NCI-H1930 (cell line): ENCODE results near the gene CXCR1.
"Not testable (repeated sequence)": the region's sequence is repeated elsewhere in the genome, so short reads cannot be mapped to it uniquely, and the experiment has no call there.

Source experiments
- DNase-seq, 2 experiments: peaks; one replicate each; lab custom pipeline; 2025; lab: John Stamatoyannopoulos, UW

The CXCR1 gene

DNA sequence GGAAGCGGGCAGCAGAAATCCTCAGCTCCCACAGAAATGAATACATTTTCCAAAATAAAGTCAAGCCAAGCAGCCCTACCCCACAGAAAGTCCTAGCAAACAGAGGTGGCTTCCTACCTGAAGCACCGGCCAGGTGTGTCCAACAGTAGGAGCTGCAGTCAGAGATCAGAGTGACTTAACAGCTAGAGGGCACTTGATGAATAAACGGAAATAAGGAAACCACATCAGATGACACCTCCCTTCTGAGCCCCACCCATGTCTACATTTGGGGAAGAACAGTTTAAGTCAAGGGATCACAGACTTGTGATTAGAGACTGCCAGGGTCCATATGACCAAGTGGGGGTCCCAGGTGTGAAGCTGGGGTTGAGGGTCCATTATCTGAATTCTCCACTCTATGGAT is at the start of gene CXCR1:
CXCR1 (minus strand) TSS at position 172 of the 400 bp plus-strand sequence. CDS start 1,751 bp downstream, outside the sequence.
- no peak for DNase-seq

GRCh38 chr2:218216336-218216673 is 49.5 kb upstream of the CXCR1 start:
- no peak for DNase-seq

DNA sequence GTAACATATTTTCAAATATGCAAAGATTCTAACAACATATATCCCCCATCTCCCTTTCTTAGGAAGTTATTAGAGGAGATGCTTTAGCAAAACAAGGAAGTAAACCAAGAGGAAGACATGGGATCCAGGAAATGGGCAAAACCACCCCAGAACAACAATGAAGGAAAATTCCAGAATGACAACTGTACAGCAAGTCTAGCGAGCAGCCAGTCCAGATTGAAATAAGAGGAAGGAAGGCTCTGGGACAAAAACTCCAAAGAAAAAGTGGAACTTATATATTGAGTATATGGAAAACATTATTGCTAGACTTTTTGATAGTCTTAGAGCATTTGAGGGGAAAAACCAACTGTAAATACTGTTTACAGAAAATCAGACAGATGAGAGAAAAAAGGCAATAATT is 47.4 kb upstream of the CXCR1 start:
- DNase-seq, result no peak

- no peak for DNase-seq
These were observed 42.3 kb upstream of the CXCR1 start for GRCh38 chr2:218209078-218209477.

- DNase-seq, result no peak
These were observed 35.5 kb upstream of the CXCR1 start for GRCh38 chr2:218202266-218202665.

DNA sequence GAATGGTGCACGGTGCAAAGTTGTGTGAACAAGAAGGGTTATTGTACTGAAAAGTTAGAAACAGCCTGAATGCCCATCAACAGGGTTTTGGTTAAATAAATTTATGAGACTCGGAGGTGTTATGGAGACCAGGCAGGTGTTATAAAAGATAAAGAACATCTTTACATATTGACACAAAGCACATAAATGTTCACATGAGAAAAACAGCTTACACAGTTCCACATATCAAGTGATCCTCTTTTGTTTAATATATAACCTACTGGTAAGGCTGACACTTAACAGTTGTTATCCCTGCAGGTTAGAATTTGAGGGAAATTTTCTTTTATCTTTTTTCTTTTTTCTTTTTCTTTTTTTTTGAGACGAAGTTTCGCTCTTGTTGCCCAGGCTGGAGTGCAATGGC is 30.2 kb upstream of the CXCR1 start:
- DNase-seq, result no peak

DNA sequence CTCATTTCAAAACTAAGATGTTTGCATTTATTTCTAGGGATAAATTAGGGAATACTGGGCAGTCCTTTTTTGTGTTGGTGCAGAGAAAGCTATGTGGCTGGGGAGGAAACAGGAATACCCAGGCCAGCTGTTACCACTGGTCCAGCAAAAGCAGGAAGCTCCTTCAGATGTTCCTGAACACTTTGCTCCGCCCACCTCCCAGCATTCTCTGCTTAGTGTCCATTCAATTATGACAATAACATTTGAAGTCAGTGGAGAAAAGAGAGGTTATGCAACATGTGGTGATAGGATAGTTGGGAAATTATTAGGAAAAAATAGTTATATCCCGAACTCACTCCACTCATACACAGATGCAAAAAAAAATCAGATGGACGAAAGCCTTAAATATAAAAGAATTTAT is 28.1 kb upstream of the CXCR1 start:
- DNase-seq, result no peak

DNA sequence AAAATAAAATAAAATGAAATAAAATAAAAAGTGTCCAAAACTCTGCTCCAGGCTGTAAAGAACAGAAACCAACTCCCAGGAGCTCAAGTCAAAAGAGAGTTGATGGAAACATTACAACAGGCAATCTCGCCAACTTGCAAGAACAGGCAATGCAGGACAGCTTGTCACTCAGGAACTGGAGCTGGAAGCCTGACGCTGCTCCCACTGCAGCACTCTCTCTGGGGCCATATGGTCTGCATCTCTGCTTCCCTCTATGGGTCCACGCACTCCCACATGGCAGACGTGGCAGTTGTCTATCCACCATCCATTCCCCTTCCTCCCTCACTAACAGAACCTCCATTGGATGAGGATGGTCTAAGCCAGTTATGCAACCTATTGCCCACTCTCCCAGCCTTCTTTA is 26.9 kb upstream of the CXCR1 start:
- no peak for DNase-seq

DNA sequence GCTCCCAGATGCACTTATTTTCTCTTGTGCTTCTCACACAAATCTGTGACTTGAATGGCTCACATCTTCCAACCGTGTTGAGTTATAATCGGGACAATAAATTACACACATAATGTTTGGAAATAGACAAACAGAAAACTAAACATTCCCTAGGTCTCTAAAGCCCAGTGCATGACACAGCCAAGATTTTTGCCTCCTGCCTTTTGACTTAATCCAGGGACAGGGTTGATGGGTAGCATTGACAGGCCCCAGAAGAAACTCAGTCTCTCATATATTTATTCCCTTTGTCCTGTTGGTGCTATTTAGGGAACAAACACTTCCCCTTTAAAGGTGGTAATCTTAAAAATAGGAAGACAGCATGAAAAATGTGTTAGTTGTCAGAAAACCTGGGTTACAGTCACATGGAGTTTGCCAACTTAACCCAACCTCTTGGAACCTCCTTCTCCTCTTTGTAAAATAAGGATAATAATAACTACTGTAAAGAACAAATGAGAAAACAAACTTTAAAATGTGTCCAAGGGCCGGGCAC is 26.2 kb upstream of the CXCR1 start:
- DNase-seq, result no peak

- DNase-seq, result no peak
These were observed 21.8 kb upstream of the CXCR1 start for GRCh38 chr2:218188528-218188927.

DNA sequence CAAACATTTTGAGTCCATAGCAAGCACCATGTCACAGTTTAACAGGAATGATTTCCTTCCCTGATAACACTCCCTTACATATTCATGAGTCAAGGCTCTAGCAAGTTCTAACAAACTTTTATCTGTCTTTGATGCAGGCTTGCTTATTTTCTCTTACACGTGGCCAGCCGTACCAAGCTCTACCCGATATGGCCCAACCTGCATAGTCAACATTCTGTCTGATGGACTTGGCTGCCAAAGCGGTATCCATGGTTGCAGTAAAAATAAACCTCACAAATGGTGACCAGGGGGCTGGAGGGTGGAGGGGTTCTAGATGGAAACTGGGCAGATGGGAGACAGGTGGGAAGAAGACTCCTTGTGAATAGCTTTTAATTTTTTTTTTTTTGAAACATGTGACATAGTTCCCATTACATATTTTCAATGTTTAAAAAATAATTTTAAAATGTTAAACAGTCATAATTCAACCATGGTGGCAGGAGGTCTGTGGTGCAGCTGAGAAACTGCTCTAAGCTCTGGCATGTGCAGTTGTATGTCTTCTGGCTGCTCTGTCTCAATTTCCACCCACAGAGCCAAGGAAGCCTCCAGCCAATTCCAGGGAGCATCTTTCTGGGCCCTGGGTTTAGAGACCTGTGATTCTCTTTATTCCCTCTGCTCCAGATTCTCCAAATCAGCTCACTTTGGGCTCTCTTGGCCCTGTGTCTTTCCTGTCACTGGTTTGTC is 20.7 kb upstream of the CXCR1 start:
- no peak for DNase-seq

- no peak for DNase-seq
These were observed 20.1 kb upstream of the CXCR1 start for GRCh38 chr2:218186876-218187275.

DNA sequence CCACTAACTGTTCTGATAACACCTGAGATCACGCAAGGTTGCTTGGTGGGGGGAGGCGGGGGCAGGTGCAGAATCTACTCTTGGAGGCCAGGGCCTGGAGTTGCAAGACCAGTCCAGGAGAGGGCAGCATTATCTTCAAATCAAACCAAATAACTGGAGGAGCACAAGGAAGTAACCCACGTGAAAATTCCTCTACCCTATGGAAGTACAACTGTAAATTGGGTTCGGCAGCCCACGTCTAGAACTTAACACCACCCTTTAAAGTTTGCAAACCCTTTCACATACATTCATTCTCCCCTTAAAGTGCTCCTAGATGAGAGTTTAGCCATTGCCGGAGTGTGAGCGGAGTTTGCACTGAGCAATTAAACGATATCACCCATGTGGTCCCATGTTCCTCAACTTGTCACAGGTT is 19.6 kb upstream of the CXCR1 start:
- DNase-seq, result peak; percentile 23 to 24

DNA sequence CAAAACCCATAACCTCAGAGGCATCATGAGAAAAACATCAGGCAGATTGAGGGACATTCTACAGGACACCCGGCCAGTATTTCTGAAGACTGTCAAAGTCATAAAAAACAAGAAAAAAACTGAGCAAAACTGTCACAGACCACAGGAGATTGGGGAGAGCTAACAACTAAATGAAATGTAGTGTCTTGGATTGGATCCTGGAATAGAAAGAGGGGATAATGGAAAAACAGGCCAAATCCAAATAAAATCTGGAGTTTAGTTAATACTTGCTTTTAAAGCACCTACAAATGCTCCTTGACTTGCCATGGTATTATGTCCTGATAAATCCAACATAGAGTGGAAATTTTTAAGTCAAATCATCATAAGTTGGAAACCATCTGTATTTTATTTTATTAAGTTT is 17.6 kb upstream of the CXCR1 start:
- no peak for DNase-seq

DNA sequence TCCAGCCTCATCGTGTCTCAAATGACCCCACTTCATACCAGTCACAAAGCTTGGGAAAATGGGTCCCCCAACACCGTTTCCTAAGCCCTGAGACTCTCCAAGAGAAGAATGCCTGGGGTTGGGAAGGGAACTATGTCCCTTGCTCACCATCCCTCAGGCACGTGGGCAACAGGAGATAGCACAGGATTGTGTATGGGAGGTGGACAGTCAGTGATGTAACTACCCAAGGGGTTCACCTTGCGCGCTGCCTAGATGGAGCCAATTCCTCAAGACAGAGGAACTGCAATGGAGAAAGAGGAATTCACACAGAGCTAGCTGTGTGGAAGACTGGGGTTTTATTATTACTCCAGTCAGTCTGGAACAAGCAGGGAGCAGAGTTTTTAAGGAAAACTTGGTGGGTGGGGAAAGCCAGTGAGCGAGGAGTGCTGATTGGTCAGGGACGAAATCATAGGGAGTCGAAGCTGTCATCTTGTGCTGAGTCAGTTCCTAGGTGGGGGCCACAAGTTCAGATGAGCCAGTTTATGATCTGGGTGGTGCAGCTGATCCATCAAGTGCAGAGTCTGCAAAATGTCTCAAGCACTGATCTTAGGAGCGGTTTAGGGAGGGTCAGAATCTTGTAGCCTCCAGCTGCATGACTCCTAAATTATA is 13.8 kb upstream of the CXCR1 start:
- no peak for DNase-seq

GRCh38 chr2:218179782-218180181 is 13.0 kb upstream of the CXCR1 start:
- DNase-seq, result no peak

DNA sequence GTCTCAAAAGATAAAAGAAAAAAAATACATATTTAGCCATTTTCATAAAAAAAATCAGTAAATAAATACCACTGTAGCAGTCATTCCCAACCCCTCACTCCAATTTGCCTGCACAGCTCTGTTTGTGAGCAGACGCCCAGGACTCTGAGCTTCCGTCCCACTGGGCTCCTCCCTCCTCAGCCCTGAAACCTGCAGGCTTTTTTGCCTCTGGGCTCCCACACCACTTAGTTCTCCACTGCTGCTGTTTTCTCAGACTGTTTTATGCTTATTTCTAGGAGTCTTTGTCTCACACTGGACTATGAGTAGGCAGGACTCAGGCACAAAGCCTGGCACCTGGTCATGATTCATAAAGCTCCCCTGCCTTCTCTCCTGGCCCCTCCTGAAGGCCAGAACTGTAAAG is 6.1 kb upstream of the CXCR1 start:
- no peak for DNase-seq

DNA sequence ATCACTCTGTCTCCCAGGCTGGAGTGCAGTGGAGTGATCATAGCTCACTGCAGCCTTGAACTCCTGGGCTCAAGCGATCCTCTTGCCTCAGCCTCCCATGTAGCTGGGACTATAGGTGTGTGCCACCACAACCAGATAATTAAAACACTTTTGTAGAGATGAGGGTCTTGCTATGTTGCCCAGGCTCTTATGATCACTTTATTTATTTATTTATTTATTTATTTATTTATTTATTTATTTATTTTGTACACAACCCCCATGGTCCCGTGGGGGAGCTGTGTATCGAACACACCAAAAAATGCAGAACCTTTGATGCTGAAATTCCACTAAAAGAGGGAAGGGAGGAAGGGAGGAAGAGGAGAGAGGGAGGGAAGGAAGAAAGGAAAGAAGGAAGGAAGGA is 5.0 kb upstream of the CXCR1 start:
- not testable (repeated sequence) for DNase-seq

DNA sequence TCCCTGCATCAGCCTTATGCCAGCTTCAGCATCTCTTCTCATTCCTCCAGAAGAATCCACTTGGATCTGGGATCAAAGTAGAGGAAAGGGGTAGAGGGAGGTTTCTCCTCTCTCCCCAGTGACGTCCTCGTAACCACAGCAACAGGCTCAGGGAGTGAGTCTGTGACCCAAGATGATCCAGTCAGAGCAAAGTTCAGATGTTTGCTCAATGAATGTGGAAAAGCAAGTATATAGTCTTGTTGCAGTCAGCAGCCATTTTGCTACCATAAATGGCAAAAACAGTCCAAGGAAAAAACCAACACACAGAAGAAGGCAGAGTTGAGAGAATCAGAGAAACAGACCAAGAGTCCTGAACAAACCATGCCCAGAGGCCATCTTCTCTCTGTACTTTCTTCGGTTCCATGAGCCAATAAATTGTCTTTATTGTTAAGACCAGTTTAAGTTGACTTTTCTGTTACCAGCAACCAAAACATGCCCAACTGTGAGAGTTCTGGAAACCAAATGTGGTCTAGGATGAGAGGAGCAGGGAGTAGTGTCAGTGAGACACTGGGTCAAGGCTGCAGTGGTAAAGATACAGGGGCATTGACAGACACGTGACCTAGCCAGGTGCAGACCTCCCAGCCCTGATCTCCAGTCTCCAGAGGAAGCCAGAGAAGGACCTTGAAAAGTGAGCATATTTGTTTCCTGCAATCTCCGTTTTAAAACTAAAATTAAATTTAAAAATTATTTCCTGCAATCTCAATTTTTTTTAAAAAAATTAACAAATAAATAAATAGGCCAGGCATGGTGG is 3.2 kb upstream of the CXCR1 start:
- no peak for DNase-seq

GRCh38 chr2:218168635-218169462 is 2.1 kb upstream of the CXCR1 start:
- DNase-seq, result peak in 1 of 2 experiments; percentile 56

DNA sequence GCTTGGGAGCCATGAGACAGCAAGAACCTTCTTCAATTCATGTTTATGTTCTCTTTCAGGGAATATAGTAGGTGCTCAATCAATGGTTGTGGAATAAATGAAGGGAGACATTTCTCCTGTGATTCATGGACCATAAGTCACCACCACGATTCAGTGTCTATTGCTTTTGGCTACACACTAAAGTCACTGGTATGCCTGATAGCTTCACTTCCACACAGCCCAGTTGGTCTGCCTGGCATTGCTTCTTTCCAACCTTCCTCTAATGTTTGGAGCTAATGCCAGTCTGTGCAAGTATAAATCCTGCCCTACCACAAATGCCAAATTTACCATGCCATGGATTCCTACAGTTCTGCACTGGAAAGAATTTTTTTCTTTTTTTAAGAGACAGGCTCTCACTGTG is 1.3 kb upstream of the CXCR1 start:
- DNase-seq, result no peak

DNA sequence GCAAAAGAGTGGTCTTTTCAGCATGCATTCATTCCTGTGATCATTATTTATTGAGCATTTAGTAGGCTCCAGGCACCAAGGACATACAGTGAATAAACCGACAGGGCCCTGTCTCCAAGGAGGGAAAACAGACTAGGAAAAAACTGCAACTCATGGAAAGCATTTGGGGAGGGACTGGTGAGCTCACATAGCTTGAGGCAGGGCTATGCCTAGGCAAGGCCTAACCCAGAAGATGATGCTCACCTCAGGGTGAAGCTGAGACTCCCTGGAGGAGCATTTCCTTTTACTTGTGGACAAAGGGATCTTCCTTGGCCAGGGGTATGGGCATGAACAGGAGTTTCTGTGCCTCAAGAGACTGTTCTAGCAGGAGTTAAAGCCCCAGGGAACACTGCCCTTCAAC is 3.9 kb downstream of the CXCR1 start:
- DNase-seq, result no peak
